B cell (primary cell): ENCODE results near the gene OSBPL1A.

Experiments
- EZH2 ChIP-seq: IDR thresholded peaks from 2 replicates; pipeline ENCODE4 v1.6.1; 2012; ENCODE audit warnings: borderline replicate concordance, low read depth, mild to moderate bottlenecking, moderate library complexity, low read length; ENCODE audit not compliant: insufficient read depth, poor library complexity, severe bottlenecking
- TF ChIP-seq, protein P1 (sequence below): fragments of 200-600 bp; IDR thresholded peaks from one replicate; pipeline ENCODE4 v1.8.0; 2022; ENCODE audit warnings: antibody characterized with exemption, mild to moderate bottlenecking

DNA sequence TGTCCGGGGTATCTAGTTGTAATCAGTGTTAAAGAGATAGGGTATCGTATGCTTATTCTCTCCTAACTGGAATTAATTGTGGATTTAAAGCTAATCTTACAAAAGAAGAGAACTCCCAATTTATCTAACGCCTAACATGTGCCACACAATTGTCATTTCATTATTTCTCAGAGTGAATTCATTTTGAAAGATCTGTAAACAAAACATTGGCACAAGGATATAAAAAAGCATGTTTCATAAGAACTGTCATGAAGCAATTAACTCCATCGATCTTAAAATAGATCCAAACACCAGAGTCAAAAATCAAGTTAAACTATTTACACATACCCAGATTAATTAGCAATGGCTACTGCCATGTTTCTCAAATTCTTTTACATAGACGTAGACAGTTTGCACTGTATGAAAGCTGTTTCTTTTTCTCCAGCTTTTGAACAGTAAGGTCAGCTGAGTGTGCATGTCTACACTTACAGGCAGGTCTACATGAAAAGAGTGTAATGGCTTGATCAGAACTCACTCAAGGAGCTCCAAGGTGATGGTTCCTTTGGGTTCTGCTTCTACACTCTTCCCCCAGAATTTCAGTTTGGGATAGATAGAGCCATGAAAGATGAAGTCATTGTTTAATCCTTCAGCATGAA lies 220.0 kb downstream of the OSBPL1A start:
- TF ChIP-seq, protein P1, sequence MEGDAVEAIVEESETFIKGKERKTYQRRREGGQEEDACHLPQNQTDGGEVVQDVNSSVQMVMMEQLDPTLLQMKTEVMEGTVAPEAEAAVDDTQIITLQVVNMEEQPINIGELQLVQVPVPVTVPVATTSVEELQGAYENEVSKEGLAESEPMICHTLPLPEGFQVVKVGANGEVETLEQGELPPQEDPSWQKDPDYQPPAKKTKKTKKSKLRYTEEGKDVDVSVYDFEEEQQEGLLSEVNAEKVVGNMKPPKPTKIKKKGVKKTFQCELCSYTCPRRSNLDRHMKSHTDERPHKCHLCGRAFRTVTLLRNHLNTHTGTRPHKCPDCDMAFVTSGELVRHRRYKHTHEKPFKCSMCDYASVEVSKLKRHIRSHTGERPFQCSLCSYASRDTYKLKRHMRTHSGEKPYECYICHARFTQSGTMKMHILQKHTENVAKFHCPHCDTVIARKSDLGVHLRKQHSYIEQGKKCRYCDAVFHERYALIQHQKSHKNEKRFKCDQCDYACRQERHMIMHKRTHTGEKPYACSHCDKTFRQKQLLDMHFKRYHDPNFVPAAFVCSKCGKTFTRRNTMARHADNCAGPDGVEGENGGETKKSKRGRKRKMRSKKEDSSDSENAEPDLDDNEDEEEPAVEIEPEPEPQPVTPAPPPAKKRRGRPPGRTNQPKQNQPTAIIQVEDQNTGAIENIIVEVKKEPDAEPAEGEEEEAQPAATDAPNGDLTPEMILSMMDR = no peak
- TF ChIP-seq EZH2 = no peak
